Sigmoid colon (tissue), 4 donors: ENCODE data around the gene DIS3L2.

Experiments
- POLR2A ChIP-seq, 2 donors: fragments of 450-650 bp; IDR thresholded peaks; one replicate each; pipeline ENCODE4 v1.6.1; 2016; ENCODE audit warnings: antibody characterized with exemption in 2 of 2, mild to moderate bottlenecking in 2 of 2, moderate library complexity in 2 of 2
- POLR2AphosphoS5 ChIP-seq, 4 donors: sonication (generic); formaldehyde crosslinking; IDR thresholded peaks; one replicate each; pipeline ENCODE4 v1.6.1; 2017; ENCODE audit warnings: antibody characterized with exemption in 4 of 4
- TF ChIP-seq, protein P1 (sequence below), 4 experiments: fragments of 450-650 bp in 3 of 4; fragments of 200-600 bp in 1 of 4; IDR thresholded peaks; one replicate each; pipeline ENCODE4 v1.5.1; 2016 to 2019; ENCODE audit warnings: antibody characterized with exemption in 4 of 4, mild to moderate bottlenecking in 3 of 4, moderate library complexity in 2 of 4

DNA sequence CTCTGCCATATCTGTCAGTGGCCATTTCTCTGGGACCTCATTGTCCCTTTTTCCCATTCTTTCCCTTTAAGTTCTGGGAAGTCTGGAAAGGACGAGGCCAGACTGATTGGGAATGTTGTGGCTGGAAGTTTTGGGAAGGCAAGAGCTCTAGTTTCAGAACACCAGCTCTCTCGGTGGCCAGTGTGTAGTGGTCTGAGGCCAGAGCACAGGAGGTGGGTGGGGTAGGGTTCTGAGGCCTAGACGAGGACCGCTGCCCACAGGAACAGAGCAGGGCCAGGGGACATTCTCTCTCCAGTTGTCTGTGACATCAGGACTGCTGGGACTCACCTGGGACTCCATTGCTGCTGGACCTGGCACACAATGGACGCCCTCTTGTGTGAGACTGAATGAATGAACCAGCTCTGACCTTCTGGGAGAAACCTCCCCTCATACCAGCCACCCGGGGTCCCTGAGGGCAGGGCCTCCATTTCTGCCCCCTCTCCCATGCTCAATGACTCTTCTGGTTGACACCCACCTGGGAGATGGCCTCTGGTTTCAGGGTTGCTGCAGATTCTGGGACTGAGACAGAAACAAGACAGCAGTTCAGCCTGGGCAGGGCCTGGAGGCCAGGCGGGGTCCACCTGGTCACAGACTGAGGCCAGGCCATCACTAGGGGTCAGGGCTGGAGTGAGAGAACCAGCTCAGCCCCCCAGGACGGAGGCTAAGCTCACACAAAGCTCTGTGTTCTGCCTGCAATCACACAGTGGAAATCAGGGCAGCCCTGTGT is 26.9 kb upstream of the DIS3L2 start:
- TF ChIP-seq POLR2A (IDR thresholded peaks at IDR 0.05), result no peak
- TF ChIP-seq, protein P1, sequence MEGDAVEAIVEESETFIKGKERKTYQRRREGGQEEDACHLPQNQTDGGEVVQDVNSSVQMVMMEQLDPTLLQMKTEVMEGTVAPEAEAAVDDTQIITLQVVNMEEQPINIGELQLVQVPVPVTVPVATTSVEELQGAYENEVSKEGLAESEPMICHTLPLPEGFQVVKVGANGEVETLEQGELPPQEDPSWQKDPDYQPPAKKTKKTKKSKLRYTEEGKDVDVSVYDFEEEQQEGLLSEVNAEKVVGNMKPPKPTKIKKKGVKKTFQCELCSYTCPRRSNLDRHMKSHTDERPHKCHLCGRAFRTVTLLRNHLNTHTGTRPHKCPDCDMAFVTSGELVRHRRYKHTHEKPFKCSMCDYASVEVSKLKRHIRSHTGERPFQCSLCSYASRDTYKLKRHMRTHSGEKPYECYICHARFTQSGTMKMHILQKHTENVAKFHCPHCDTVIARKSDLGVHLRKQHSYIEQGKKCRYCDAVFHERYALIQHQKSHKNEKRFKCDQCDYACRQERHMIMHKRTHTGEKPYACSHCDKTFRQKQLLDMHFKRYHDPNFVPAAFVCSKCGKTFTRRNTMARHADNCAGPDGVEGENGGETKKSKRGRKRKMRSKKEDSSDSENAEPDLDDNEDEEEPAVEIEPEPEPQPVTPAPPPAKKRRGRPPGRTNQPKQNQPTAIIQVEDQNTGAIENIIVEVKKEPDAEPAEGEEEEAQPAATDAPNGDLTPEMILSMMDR (IDR thresholded peaks at IDR 0.05), result no peak
- TF ChIP-seq POLR2AphosphoS5 (IDR thresholded peaks at IDR 0.05), result no peak
